Measurements from ENCODE around the gene ATP11C. TPM values are rescaled to one million over a fixed set of nuclear protein-coding genes. Genes with fewer than 3 reads are reported as not detected.

ATP11C gene
- total and polyA plus RNA-seq, 9 of the 15 experiments (the other 6 are each of a cell fraction or from before 2014, with no cell fraction given) = 18.2 to 42.2 (median 29.4) TPM

DNA sequence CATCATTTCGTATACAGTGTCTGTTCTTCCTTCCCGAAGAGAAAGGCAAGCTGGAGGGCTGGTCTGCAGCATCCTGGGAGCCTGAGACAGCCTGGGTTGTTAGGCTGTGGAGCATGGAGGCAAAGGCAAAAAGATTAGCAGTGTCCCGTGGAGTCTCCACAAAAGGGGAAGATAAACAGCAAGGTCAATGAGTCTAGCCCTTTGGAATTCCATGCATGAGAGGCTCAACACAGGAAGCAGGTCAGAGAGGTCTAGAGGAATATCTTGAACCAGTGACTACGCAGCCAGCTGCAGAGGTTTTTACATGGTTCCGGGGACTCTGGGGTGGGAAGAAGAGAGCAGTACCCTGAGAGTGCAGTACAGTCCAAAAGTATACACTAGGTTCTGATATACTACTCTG, 212.7 kb downstream of the ATP11C start:
- WGBS (ENCODE audit: insufficient coverage, low coverage, missing lambda C conversion rate) = 20% methylated on average over 3 of the region's 5 CpGs
- FAIRE-seq (no peak), DNase-seq (ENCODE audit: extremely low read depth in 1 of 4, low spot score in 3 of 4) (no peak), ATAC-seq (no peak)
- CTCF ChIA-PET (ENCODE audit: low intra/inter-chr PET ratio) = no interaction called here
- H3K36me3 ChIP-seq (ENCODE audit: control insufficient read depth, insufficient read depth, low read length) = no peaks in the 10 kb centered on the region
- H3K4me2 ChIP-seq (ENCODE audit: insufficient read depth, low read length) = no peak overlapping the region
- H3K4me3 ChIP-seq = no peak overlapping the region
- H4K20me1 ChIP-seq (replicated peaks; ENCODE audit: control insufficient read depth, insufficient read depth, low read length) = no peaks in the 10 kb centered on the region
- no peak overlapping the region for H3K27ac ChIP-seq (ENCODE audit: extremely low read depth, low read depth, low read length)
- BruUV-seq (replicated peaks) = no TSS peak
- no peaks in the 10 kb centered on the region for H3K9me3 ChIP-seq (replicated peaks; ENCODE audit: control insufficient read depth, insufficient read depth, low read depth, low read length)
- no peaks in the 10 kb centered on the region for H3K9me1 ChIP-seq (ENCODE audit: control insufficient read depth, insufficient read depth, low read length)
- POLR2A ChIA-PET = interaction anchor here (1.2 kb wide), 1 partner anchor 9 kb away, joined by 3 read pairs; no protein-coding TSS in a partner anchor
- intact Hi-C loops (cut with micrococcal nuclease) (no loop called here), in situ Hi-C loops (cut with MboI) (no loop called here)
- no peak overlapping the region for H3K9ac ChIP-seq (ENCODE audit: insufficient read depth in 1 of 2, low read depth in 2 of 2, low read length in 2 of 2)
- H3K79me2 ChIP-seq (ENCODE audit: control insufficient read depth, insufficient read depth, low read length) = no peaks in the 10 kb centered on the region
- H3K4me1 ChIP-seq (replicated peaks in 1 of 2; ENCODE audit: control insufficient read depth in 2 of 2, insufficient read depth in 2 of 2, low read length in 2 of 2) = no peaks in the 10 kb centered on the region; a peak in 1 of 5 replicates
- no peaks in the 10 kb centered on the region for H3K27me3 ChIP-seq (ENCODE audit: control insufficient read depth in 2 of 2, insufficient read depth in 2 of 2, low read length in 2 of 2)
- no peak overlapping the region for H2AFZ ChIP-seq (ENCODE audit: low read depth, low read length)
- TF ChIP-seq SMARCE1 (IDR thresholded peaks at IDR 0.05) = no peak
- no peak for TF ChIP-seq BMI1 (IDR thresholded peaks at IDR 0.05; ENCODE audit: low read length)
- no peak for TF ChIP-seq TEAD4 (IDR thresholded peaks at IDR 0.05; ENCODE audit: low read length)
- TF ChIP-seq TEAD4 (CRISPR knock-in tag; IDR thresholded peaks at IDR 0.05; ENCODE audit: borderline replicate concordance) = no peak
- no peak for TF ChIP-seq CREB1 (IDR thresholded peaks at IDR 0.05)
- TF ChIP-seq CREB1 (CRISPR knock-in tag; IDR thresholded peaks at IDR 0.05) = no peak

DNA sequence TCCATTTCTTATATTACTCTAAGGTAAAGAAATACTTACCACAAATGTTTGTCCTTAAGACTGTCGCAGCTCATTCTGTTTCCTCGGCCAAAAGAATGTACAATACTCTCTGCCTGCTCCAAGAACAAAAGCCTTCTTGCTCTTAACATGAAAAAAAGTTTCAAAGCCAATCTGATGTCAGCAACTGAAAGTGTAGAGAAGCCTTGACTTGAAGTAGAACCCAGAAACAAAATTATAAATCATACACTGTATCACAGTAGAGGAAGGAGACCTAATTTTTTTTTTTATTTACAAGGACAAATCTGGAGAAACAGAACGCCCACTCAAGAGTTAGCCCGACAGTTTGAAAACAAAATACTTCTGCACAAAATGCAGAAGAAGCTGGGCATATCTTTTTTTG, 224.8 kb downstream of the ATP11C start, which contains the start of gene MCF2:
MCF2 (minus strand) TSS at position 101 of the 400 bp plus-strand sequence. CDS start 56,423 bp downstream, outside the sequence.
- in situ Hi-C loops (cut with MboI) = no loop called here
- no peak within 1 kb of the TSS for H2AFZ ChIP-seq (ENCODE audit: low read depth, low read length)
- ChIA-PET POLR2A (interaction anchor here (0.9 kb wide), 1 partner anchor 28 kb away, joined by 4 read pairs; no protein-coding TSS in a partner anchor), CTCF (ENCODE audit: low intra/inter-chr PET ratio) (no interaction called here)
- no peak within 1 kb of the TSS for H3K4me2 ChIP-seq (ENCODE audit: insufficient read depth, low read length)
- FAIRE-seq = no peak
- H3K36me3 ChIP-seq (ENCODE audit: control insufficient read depth, insufficient read depth, low read length) = no peaks in the 10 kb centered on the region
- H3K9me1 ChIP-seq (ENCODE audit: control insufficient read depth, insufficient read depth, low read length) = no peaks in the 10 kb centered on the region
- no peaks in the 10 kb centered on the region for H4K20me1 ChIP-seq (replicated peaks; ENCODE audit: control insufficient read depth, insufficient read depth, low read length)
- intact Hi-C loops (cut with micrococcal nuclease) = no loop called here
- H3K27me3 ChIP-seq (ENCODE audit: control insufficient read depth in 2 of 2, insufficient read depth in 2 of 2, low read length in 2 of 2) = no peaks in the 10 kb centered on the region
- no peaks in the 10 kb centered on the region for H3K4me1 ChIP-seq (replicated peaks in 1 of 2; ENCODE audit: control insufficient read depth in 2 of 2, insufficient read depth in 2 of 2, low read length in 2 of 2)
- BruUV-seq (replicated peaks) = no TSS peak
- no peak for ATAC-seq
- WGBS (ENCODE audit: insufficient coverage, low coverage, missing lambda C conversion rate) = 4% methylated on average over 4 of the region's 4 CpGs
- H3K9me3 ChIP-seq (replicated peaks; ENCODE audit: control insufficient read depth, insufficient read depth, low read depth, low read length) = no peaks in the 10 kb centered on the region
- H3K9ac ChIP-seq (ENCODE audit: insufficient read depth in 1 of 2, low read depth in 2 of 2, low read length in 2 of 2) = no peak within 1 kb of the TSS
- H3K27ac ChIP-seq (ENCODE audit: extremely low read depth, low read depth, low read length) = no peak within 1 kb of the TSS
- TF ChIP-seq, protein P1, sequence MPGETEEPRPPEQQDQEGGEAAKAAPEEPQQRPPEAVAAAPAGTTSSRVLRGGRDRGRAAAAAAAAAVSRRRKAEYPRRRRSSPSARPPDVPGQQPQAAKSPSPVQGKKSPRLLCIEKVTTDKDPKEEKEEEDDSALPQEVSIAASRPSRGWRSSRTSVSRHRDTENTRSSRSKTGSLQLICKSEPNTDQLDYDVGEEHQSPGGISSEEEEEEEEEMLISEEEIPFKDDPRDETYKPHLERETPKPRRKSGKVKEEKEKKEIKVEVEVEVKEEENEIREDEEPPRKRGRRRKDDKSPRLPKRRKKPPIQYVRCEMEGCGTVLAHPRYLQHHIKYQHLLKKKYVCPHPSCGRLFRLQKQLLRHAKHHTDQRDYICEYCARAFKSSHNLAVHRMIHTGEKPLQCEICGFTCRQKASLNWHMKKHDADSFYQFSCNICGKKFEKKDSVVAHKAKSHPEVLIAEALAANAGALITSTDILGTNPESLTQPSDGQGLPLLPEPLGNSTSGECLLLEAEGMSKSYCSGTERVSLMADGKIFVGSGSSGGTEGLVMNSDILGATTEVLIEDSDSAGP (CRISPR knock-in tag; IDR thresholded peaks at IDR 0.05) = no peak
- TF ChIP-seq HMG20A (CRISPR knock-in tag; conservative IDR thresholded peaks at IDR 0.05) (no peak), CHD4 (IDR thresholded peaks at IDR 0.05; ENCODE audit: insufficient read depth, insufficient replicate concordance, low read depth, low read length, poor library complexity, severe bottlenecking) (no peak)
- TF ChIP-seq, protein P2, sequence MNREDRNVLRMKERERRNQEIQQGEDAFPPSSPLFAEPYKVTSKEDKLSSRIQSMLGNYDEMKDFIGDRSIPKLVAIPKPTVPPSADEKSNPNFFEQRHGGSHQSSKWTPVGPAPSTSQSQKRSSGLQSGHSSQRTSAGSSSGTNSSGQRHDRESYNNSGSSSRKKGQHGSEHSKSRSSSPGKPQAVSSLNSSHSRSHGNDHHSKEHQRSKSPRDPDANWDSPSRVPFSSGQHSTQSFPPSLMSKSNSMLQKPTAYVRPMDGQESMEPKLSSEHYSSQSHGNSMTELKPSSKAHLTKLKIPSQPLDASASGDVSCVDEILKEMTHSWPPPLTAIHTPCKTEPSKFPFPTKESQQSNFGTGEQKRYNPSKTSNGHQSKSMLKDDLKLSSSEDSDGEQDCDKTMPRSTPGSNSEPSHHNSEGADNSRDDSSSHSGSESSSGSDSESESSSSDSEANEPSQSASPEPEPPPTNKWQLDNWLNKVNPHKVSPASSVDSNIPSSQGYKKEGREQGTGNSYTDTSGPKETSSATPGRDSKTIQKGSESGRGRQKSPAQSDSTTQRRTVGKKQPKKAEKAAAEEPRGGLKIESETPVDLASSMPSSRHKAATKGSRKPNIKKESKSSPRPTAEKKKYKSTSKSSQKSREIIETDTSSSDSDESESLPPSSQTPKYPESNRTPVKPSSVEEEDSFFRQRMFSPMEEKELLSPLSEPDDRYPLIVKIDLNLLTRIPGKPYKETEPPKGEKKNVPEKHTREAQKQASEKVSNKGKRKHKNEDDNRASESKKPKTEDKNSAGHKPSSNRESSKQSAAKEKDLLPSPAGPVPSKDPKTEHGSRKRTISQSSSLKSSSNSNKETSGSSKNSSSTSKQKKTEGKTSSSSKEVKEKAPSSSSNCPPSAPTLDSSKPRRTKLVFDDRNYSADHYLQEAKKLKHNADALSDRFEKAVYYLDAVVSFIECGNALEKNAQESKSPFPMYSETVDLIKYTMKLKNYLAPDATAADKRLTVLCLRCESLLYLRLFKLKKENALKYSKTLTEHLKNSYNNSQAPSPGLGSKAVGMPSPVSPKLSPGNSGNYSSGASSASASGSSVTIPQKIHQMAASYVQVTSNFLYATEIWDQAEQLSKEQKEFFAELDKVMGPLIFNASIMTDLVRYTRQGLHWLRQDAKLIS (CRISPR knock-in tag; IDR thresholded peaks at IDR 0.05) = no peak
- no peaks in the 10 kb centered on the region for H3K79me2 ChIP-seq (ENCODE audit: control insufficient read depth, insufficient read depth, low read length)
- DNase-seq (ENCODE audit: extremely low read depth in 1 of 4, low spot score in 3 of 4) = no peak
- no peak within 1 kb of the TSS for H3K4me3 ChIP-seq

All from K562 (cell line).